Mononuclear cell (primary cell): ENCODE results near the gene WASL. TPM values are rescaled to one million over a fixed set of nuclear protein-coding genes. Genes with fewer than 3 reads are reported as not detected.
"Not testable (repeated sequence)": the region's sequence is repeated elsewhere in the genome, so short reads cannot be mapped to it uniquely, and the experiment has no call there.

Experiments used
- H3K27me3 ChIP-seq: 2 replicates; pipeline ENCODE4 v1.6.0; 2011; ENCODE audit warnings: low read length, control low read depth; ENCODE audit not compliant: insufficient read depth
- H3K4me1 ChIP-seq: 2 replicates; pipeline ENCODE4 v1.5.1; 2011; ENCODE audit warnings: mild to moderate bottlenecking, low read length, control low read depth; ENCODE audit not compliant: insufficient read depth
- H3K4me3 ChIP-seq: 2 replicates; pipeline ENCODE4 v1.5.1; 2011; ENCODE audit warnings: mild to moderate bottlenecking, low read length, moderate library complexity
- H3K9me3 ChIP-seq: 2 replicates; pipeline ENCODE4 v1.5.1; 2011; ENCODE audit warnings: low read depth, mild to moderate bottlenecking, control low read depth, low read length
- total RNA-seq: library from RNA; depleted of rRNA; stranded (reverse); fragments of >200 nt; gene quantifications from one replicate; pipeline ENCODE4 v1.2.3, GENCODE V29; 2012

The WASL gene
- total RNA-seq, 1 donor, result 12.1 TPM

GRCh38 chr7:123750389-123751230 lies 1.8 kb upstream of the WASL start:
- Histone ChIP-seq H3K4me3 (no peak overlapping the region), H3K27me3 (no peaks in the 10 kb centered on the region), H3K4me1 (peaks cover 29% of the 10 kb centered on the region), H3K9me3 (no peaks in the 10 kb centered on the region)

- Histone ChIP-seq H3K27me3 (no peaks in the 10 kb centered on the region), H3K9me3 (no peaks in the 10 kb centered on the region), H3K4me1 (peaks cover 28% of the 10 kb centered on the region), H3K4me3 (peak overlapping the region; percentile 68)
Observed at GRCh38 chr7:123749537-123749857, 694 bp upstream of the WASL start.

DNA sequence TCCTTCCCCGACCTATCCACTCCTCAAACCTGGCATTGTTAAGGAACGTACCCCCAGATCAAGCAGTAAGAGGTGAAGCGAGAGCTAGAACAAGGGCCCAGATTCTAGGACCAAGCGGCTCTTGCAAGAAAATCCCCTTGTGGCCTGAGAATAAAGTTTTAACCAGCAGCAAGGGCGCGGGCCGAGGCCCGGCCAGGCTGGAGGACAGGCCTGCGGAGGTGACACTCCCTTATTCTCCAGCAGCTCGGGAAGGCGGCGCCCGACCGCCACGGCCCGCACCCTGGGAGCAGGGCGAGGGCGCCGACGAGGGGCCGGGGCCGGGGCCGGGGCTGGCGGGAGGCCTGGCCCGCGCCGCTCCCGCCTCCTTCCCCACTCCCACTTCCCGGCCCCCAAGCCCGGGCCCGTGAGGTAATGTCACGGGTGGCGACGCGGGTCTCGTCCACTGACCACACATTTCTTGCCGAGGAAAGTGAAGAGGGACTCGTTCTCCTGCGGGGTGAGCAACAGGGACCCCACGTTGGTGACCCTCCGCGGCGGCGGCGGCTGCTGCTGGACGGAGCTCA lies 551 bp downstream of the WASL start:
- Histone ChIP-seq H3K9me3 (no peaks in the 10 kb centered on the region), H3K4me1 (peaks cover 25% of the 10 kb centered on the region), H3K4me3 (peak overlapping the region; percentile 68), H3K27me3 (no peaks in the 10 kb centered on the region)

DNA sequence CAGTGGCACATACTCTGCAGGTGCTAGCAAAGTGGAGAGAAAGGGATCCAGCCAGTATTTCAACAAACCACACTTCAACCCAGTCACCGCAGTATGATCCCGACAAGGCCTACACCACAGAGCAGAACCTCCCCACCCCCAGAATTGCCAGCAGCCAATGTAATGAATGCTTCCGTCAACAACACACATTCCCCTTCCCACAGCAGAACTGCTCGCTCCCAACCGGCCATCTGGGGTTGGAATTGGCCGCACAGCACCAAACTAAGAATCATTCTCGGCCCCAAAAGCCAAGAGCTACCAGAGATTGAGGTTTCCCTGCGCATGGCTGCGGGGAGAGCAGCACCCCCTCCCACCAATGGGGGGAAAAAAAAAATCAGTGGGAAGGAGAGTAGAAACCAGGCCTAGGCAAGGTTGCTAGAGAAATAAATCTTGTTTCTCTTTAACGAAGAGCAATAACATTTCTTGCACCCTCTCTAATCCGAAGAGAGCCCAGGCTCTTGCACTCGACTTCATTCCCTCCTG lies 1.1 kb downstream of the WASL start:
- H3K27me3 ChIP-seq, result no peaks in the 10 kb centered on the region
- no peaks in the 10 kb centered on the region for H3K9me3 ChIP-seq
- peak overlapping the region; percentile 68 for H3K4me3 ChIP-seq
- peaks cover 25% of the 10 kb centered on the region for H3K4me1 ChIP-seq

DNA sequence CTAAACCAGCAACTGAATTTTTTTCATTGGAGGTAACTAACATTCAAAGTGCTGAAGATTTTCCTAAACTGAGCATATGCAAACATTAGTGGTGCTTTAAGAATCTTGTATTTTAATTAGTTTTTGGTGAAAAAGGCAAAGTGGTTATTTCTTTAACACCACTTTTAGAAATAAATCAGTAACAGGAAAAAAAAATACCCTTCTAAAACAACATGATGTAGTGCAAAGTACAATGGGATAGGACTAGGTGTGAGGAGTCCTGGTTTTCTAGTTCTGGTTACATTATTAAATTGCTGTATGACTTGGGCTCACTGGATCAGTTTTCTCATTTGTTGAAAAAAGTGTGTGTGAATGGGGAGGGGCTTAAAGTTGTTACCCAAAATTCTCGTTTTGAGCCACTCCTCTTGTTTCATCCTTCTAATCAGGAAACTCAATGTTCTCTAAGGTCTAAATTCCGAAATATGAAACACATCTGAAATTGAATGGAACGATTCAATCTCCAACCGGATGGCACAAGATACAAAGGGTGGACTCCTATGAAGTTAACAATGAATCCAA lies 1.8 kb downstream of the WASL start:
- Histone ChIP-seq H3K4me3 (peak overlapping the region; percentile 68), H3K27me3 (no peaks in the 10 kb centered on the region), H3K4me1 (peaks cover 25% of the 10 kb centered on the region), H3K9me3 (no peaks in the 10 kb centered on the region)

DNA sequence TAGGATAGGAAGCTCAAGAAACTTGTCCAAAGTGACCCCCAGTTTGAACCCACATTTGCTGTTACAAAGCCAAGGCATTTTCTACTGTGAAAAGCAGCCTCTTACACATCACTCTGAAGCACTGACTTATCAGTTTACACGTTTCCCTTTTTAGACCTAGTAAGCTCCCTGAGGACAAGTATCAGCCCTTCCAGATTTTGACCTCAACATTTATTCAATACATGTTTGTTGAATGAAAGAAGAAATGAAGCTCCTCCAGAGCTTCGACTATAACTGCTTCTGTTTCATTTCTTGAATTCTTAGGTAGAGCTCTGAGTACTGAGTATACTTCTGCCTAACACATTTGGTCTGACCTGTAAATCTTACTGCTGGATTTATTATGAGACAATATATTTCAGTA lies 2.7 kb downstream of the WASL start:
- H3K4me3 ChIP-seq, result no peak overlapping the region
- peaks cover 25% of the 10 kb centered on the region for H3K4me1 ChIP-seq
- H3K9me3 ChIP-seq, result no peaks in the 10 kb centered on the region
- H3K27me3 ChIP-seq, result no peaks in the 10 kb centered on the region

DNA sequence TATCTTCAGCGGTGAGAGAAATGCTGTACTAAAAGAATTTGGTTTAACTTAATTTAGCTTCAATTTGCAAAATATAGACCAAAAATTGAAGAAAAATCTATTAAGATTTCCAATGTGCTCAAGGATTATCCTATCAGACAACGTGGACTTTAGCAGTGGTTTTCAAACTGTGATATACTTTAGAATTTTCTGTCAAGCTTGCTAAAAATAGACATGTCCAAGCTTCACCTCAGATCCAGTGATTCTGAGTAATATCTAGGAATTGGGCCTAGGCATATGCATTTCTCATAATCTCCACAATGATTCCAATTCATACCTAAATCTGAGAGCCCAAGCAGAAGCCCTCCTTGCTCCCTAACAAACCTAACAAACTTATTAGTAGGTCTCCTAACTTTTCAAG lies 3.4 kb downstream of the WASL start:
- Histone ChIP-seq H3K4me3 (no peak overlapping the region), H3K9me3 (no peaks in the 10 kb centered on the region), H3K4me1 (peaks cover 25% of the 10 kb centered on the region), H3K27me3 (no peaks in the 10 kb centered on the region)

GRCh38 chr7:123744416-123744815 lies 4.4 kb downstream of the WASL start:
- H3K4me3 ChIP-seq, result no peak overlapping the region
- H3K27me3 ChIP-seq, result no peaks in the 10 kb centered on the region
- no peaks in the 10 kb centered on the region for H3K9me3 ChIP-seq
- peaks cover 23% of the 10 kb centered on the region for H3K4me1 ChIP-seq

- H3K27me3 ChIP-seq, result no peaks in the 10 kb centered on the region
- peaks cover 11% of the 10 kb centered on the region for H3K4me1 ChIP-seq
- H3K4me3 ChIP-seq, result no peak overlapping the region
- H3K9me3 ChIP-seq, result no peaks in the 10 kb centered on the region
Observed at GRCh38 chr7:123741940-123742339, 6.9 kb downstream of the WASL start.

- H3K27me3 ChIP-seq, result no peaks in the 10 kb centered on the region
Observed at GRCh38 chr7:123738808-123739207, 10.0 kb downstream of the WASL start.

GRCh38 chr7:123738356-123738755 lies 10.4 kb downstream of the WASL start:
- H3K4me3 ChIP-seq, result no peak overlapping the region
- H3K4me1 ChIP-seq, result no peaks in the 10 kb centered on the region
- H3K9me3 ChIP-seq, result peaks cover 19% of the 10 kb centered on the region
- no peaks in the 10 kb centered on the region for H3K27me3 ChIP-seq

More at GRCh38 chr7:123738808-123739207, 10.0 kb downstream of the WASL start:
- H3K4me3 ChIP-seq, result no peak overlapping the region
- no peaks in the 10 kb centered on the region for H3K4me1 ChIP-seq
- H3K9me3 ChIP-seq, result peaks cover 19% of the 10 kb centered on the region

DNA sequence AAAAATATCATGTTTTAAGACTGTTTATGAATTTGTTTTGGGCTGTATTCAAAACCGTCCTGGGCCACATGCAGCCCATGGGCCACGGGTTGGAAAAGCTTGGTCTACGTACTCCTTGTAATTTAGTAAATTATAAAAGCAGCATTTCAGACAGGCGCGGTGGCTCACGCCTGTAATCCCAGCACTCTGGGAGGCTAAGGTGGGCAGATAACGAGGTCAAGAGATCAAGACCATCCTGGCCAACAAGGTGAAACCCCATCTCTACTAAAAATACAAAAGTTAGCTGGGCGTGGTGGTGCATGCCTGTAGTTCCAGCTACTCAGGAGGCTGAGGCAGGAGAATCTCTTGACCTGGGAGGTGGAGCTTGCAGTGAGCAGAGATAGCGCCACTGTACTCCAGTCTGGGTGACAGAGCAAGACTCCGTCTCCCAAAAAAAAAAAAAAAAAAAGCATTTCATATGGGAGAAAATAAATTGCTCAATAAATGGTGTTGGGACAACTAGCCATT lies 11.6 kb downstream of the WASL start:
- not testable (repeated sequence) for H3K27me3 ChIP-seq, H3K4me1 ChIP-seq, H3K4me3 ChIP-seq
- H3K9me3 ChIP-seq, result peaks cover 19% of the 10 kb centered on the region

DNA sequence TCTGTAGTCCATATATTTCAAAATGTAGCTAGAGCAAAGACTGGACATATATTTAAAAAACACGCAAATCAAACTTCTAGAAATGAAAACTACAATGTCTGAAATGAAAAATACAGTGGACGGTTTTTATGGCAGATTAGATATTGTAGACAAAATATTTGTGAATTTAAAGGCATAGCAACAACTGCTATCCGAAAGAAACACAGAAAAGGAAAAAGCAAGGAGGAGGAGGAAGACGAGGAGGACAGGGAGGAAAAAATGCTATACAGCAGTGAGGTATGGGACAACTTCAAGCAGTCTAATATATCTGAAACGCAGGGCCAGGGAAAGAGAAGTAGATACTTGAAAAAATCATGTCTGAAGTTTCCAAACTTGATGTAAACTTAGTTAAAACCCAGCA lies 13.3 kb downstream of the WASL start:
- no peak overlapping the region for H3K4me3 ChIP-seq
- H3K4me1 ChIP-seq, result no peaks in the 10 kb centered on the region
- peaks cover 19% of the 10 kb centered on the region for H3K9me3 ChIP-seq
- no peaks in the 10 kb centered on the region for H3K27me3 ChIP-seq

- H3K27me3 ChIP-seq, result no peaks in the 10 kb centered on the region
- no peaks in the 10 kb centered on the region for H3K4me1 ChIP-seq
- no peak overlapping the region for H3K4me3 ChIP-seq
- peaks cover 19% of the 10 kb centered on the region for H3K9me3 ChIP-seq
Observed at GRCh38 chr7:123734498-123734897, 14.3 kb downstream of the WASL start.

DNA sequence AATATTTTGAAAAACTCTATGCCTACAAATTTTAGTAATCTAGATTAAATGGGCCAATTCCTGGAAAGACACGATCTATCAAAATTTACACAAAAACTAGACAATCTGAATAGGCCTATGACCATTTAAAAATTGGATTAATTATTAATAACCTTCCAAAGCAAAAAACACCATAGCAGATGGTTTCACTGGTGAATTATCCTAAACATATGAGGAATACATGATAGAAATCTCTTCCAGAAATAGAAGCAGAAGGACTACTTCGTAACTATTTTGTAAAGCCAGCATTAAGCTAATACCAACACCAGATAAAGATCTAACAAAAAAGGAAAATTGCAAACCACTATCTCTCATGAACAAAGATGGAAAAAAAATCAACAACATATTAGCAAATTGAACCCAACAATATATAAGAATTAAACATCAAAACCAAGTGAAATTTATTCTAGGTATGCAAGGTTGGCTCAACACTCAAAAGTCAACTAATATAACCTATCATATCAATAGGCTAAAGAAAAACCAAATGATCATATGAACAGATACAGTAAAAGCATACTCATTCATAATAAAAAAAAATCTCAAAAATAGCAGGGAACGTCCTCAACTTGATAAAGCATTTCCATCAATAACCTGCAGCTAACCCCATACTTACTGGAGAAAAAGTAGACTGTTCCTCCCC lies 16.3 kb downstream of the WASL start:
- Histone ChIP-seq H3K4me3 (no peak overlapping the region), H3K27me3 (no peaks in the 10 kb centered on the region), H3K4me1 (no peaks in the 10 kb centered on the region), H3K9me3 (peaks cover 19% of the 10 kb centered on the region)
